K562 (cell line): ENCODE measurements around the gene LCN1.

Experiments used
- BMI1 ChIP-seq: fragments of 150-350 bp; IDR thresholded peaks from 2 replicates; pipeline ENCODE4 v1.6.1; 2014; ENCODE audit warnings: low read length
- CHD2 ChIP-seq: IDR thresholded peaks from 2 replicates; pipeline ENCODE4 v1.6.1; 2011; ENCODE audit warnings: low read depth, low read length
- CREBBP ChIP-seq: IDR thresholded peaks from one replicate; pipeline ENCODE4 v1.6.1; 2012; ENCODE audit warnings: low read depth, mild to moderate bottlenecking, control low read depth, inconsistent platforms, low read length
- FOS ChIP-seq: IDR thresholded peaks from 3 replicates; pipeline ENCODE4 v1.6.1; 2011; ENCODE audit not compliant: insufficient read length; ENCODE audit errors: extremely low read depth
- MXI1 ChIP-seq: IDR thresholded peaks from 2 replicates; pipeline ENCODE4 v1.6.1; 2011; ENCODE audit warnings: low read depth, mild to moderate bottlenecking, improper control_type of control experiment, low read length
- POLR2A ChIP-seq: fragments of 450-650 bp; conservative IDR thresholded peaks from 2 replicates; pipeline ENCODE4 v1.6.1; 2016
- RBM15 ChIP-seq: fragments of 200-400 bp; formaldehyde crosslinking; IDR thresholded peaks from 2 replicates; pipeline ENCODE4 v1.6.1; 2018; ENCODE audit warnings: mild to moderate bottlenecking, low read length, moderate library complexity; ENCODE audit not compliant: insufficient read depth
- ZC3H11A ChIP-seq: IDR thresholded peaks from 2 replicates; pipeline ENCODE4 v1.6.1; 2012; ENCODE audit warnings: low read depth, low read length, improper control_type of control experiment
- ZEB2 ChIP-seq: fragments of 450-650 bp; IDR thresholded peaks from 2 replicates; pipeline ENCODE4 v1.6.1; 2016
- ZFPM2 ChIP-seq: fragments of 250-450 bp; sonication (Bioruptor Pico); IDR thresholded peaks from 2 replicates; pipeline ENCODE4 v1.5.1; 2022; ENCODE audit warnings: mild to moderate bottlenecking
- TF ChIP-seq, protein P1 (sequence below): IDR thresholded peaks from 3 replicates; pipeline ENCODE4 v1.6.1; 2011; ENCODE audit warnings: borderline replicate concordance, mild to moderate bottlenecking; ENCODE audit not compliant: insufficient read length, insufficient read depth

DNA sequence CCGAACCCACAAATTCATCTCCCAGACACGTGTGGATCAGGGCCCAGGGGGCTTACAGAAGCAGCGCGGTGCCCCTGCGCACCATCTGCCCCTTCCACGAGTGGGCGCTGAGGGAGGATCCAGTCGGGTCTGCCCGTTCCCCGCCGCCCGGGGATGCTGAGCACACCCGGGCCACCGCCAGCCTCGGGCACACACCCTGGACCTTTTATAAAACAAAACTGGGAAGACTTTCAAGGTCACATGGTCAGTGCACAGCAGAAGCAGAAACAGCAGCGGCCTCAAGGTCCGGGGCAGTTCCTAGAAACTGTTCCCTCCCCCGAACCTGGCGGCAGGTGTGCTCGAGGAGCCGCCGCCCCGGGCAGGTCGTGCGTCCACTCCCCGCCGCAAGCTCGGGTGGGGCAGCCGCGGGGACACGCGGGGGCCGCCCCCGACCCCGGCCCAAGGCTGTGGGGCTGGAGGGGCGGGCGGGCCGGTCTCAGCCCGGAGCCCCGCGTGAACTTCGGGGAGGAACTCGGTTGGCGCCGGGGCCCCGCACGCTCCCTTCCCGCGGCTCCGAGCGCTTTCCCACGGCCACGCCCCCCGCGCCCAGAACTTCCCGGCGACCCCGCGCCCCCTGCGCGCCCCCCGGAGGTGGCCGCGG, 42.3 kb upstream of the LCN1 start:
- TF ChIP-seq FOS, result no peak
- no peak for TF ChIP-seq POLR2A
- no peak for TF ChIP-seq RBM15
- TF ChIP-seq MXI1, result no peak
- TF ChIP-seq CREBBP, result no peak
- no peak for TF ChIP-seq CHD2
- no peak for TF ChIP-seq ZC3H11A
- TF ChIP-seq ZEB2, result no peak
- TF ChIP-seq BMI1, result no peak
- TF ChIP-seq, protein P1, sequence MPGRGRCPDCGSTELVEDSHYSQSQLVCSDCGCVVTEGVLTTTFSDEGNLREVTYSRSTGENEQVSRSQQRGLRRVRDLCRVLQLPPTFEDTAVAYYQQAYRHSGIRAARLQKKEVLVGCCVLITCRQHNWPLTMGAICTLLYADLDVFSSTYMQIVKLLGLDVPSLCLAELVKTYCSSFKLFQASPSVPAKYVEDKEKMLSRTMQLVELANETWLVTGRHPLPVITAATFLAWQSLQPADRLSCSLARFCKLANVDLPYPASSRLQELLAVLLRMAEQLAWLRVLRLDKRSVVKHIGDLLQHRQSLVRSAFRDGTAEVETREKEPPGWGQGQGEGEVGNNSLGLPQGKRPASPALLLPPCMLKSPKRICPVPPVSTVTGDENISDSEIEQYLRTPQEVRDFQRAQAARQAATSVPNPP, result no peak
- no peak for TF ChIP-seq ZFPM2 (CRISPR knock-in tag)
